H1 (cell line): Measurements from ENCODE around the gene VWA3B. TPM values are rescaled to one million over a fixed set of nuclear protein-coding genes. Genes with fewer than 3 reads are reported as not detected.

ENCODE experiments used
- CTCF ChIA-PET: fragments of 300-600 bp; sonication (Branson Sonifier 250); formaldehyde crosslinking; loops from one replicate; lab custom pipeline; 2021; ENCODE audit not compliant: partially characterized antibody; lab: Charles Lee
- POLR2A ChIA-PET: fragments of 300-600 bp; sonication (Branson Sonifier 250); formaldehyde crosslinking; loops from one replicate; lab custom pipeline; 2021; ENCODE audit warnings: inconsistent platforms; ENCODE audit not compliant: partially characterized antibody; lab: Charles Lee
- DNase-seq, 2 experiments: peaks; one replicate each; pipeline versions ENCODE4 v3.0.0 to v3.0.0-alpha.2; 2010 to 2022; ENCODE audit warnings: low spot score in 2 of 2, low read depth in 1 of 2, mixed read lengths in 1 of 2
- FAIRE-seq: peaks from 2 replicates; lab custom pipeline; 2011; peaks lifted over from hg19 to GRCh38; lab: Jason Lieb, UNC
- H2AFZ ChIP-seq: 2 replicates; pipeline ENCODE4 v1.8.1; 2012; ENCODE audit warnings: low read length, inconsistent platforms
- H2AK5ac ChIP-seq: 2 replicates; pipeline ENCODE4 v1.6.1; 2013; ENCODE audit warnings: low read depth, low read length
- H2BK120ac ChIP-seq: replicated peaks from 2 replicates; pipeline ENCODE3; 2013; ENCODE audit warnings: low read depth, low read length, inconsistent platforms
- H2BK12ac ChIP-seq: 2 replicates; pipeline ENCODE4 v1.6.1; 2013; ENCODE audit warnings: low read depth, low read length
- H2BK15ac ChIP-seq: 2 replicates; pipeline ENCODE4 v1.6.1; 2013; ENCODE audit warnings: low read length
- H2BK20ac ChIP-seq: 2 replicates; pipeline ENCODE4 v1.6.1; 2013; ENCODE audit warnings: low read length
- H2BK5ac ChIP-seq: 2 replicates; pipeline ENCODE4 v1.6.1; 2013; ENCODE audit warnings: low read depth, low read length
- H3K14ac ChIP-seq: 2 replicates; pipeline ENCODE4 v1.6.1; 2013; ENCODE audit warnings: inconsistent platforms; ENCODE audit not compliant: insufficient read length
- H3K18ac ChIP-seq: 2 replicates; pipeline ENCODE4 v1.6.1; 2013; ENCODE audit warnings: low read length; ENCODE audit errors: extremely low read depth
- H3K23ac ChIP-seq: 2 replicates; pipeline ENCODE4 v1.6.1; 2013; ENCODE audit warnings: inconsistent platforms; ENCODE audit not compliant: insufficient read length
- H3K23me2 ChIP-seq: 2 replicates; pipeline ENCODE4 v1.6.1; 2013; ENCODE audit warnings: low read depth, low read length
- H3K27ac ChIP-seq: 2 replicates; pipeline ENCODE4 v1.6.1; 2011; ENCODE audit warnings: low read depth, low read length, inconsistent platforms
- H3K27me3 ChIP-seq, 4 experiments: replicated peaks in 1 of 4; 1 replicate in 1 of 4; 2 replicates in 3 of 4; pipeline versions ENCODE4 v1.6.1 to v1.8.1; 2011 to 2013; ENCODE audit warnings: low read length in 3 of 4, mild to moderate bottlenecking in 3 of 4, inconsistent platforms in 2 of 4, mixed read lengths in 2 of 4, moderate library complexity in 1 of 4; ENCODE audit not compliant: control insufficient read depth in 3 of 4, insufficient read depth in 3 of 4; ENCODE audit errors: extremely low read depth in 1 of 4
- H3K36me3 ChIP-seq, 4 experiments: 2 replicates each; pipeline versions ENCODE4 v1.6.1 to v1.8.1; 2011 to 2013; ENCODE audit warnings: mild to moderate bottlenecking in 4 of 4, low read length in 3 of 4, moderate library complexity in 2 of 4, control low read depth in 1 of 4, inconsistent platforms in 1 of 4; ENCODE audit not compliant: insufficient read depth in 4 of 4, control insufficient read depth in 2 of 4
- H3K4ac ChIP-seq: replicated peaks from 2 replicates; pipeline ENCODE3; 2013; ENCODE audit warnings: low read length, low read depth, mixed read lengths, inconsistent platforms; ENCODE audit not compliant: insufficient read length
- H3K4me1 ChIP-seq, 4 experiments: replicated peaks in 1 of 4; 1 replicate in 1 of 4; 2 replicates in 3 of 4; pipeline versions ENCODE4 v1.6.1 to v1.8.1; 2011 to 2013; ENCODE audit warnings: low read length in 3 of 4, inconsistent platforms in 2 of 4, mixed read lengths in 1 of 4; ENCODE audit not compliant: insufficient read depth in 4 of 4, control insufficient read depth in 3 of 4
- H3K4me2 ChIP-seq, 2 experiments: 2 replicates each; pipeline versions ENCODE4 v1.6.1 to v1.8.1; 2011 to 2013; ENCODE audit warnings: low read depth in 2 of 2, low read length in 2 of 2, control low read depth in 1 of 2, inconsistent platforms in 1 of 2, mild to moderate bottlenecking in 1 of 2; ENCODE audit not compliant: insufficient read depth in 1 of 2
- H3K4me3 ChIP-seq, 4 experiments: fragments of 200-600, 300-600 bp in 1 of 4; sonication (generic), shearing (Covaris generic), sonication (Bioruptor Twin) in 1 of 4; 2 replicates each; pipeline versions ENCODE4 v1.5.1 to v1.8.1; 2011 to 2016; ENCODE audit warnings: low read length in 4 of 4, low read depth in 3 of 4, control low read depth in 2 of 4, inconsistent platforms in 2 of 4, mild to moderate bottlenecking in 2 of 4, mixed read lengths in 1 of 4, moderate library complexity in 1 of 4; ENCODE audit not compliant: insufficient read depth in 2 of 4; ENCODE audit errors: extremely low read depth in 1 of 4
- H3K56ac ChIP-seq: replicated peaks from 2 replicates; pipeline ENCODE3; 2013; ENCODE audit warnings: low read depth, mild to moderate bottlenecking, mixed read lengths, low read length, inconsistent platforms; ENCODE audit not compliant: insufficient read length
- H3K79me1 ChIP-seq: 2 replicates; pipeline ENCODE4 v1.6.1; 2013; ENCODE audit warnings: low read depth, low read length, control low read depth
- H3K79me2 ChIP-seq, 2 experiments: 2 replicates each; pipeline versions ENCODE4 v1.6.1 to v1.8.1; 2012 to 2013; ENCODE audit warnings: low read length in 2 of 2, mild to moderate bottlenecking in 2 of 2, inconsistent platforms in 1 of 2; ENCODE audit not compliant: insufficient read depth in 2 of 2, control insufficient read depth in 1 of 2
- H3K9ac ChIP-seq, 4 experiments: replicated peaks in 1 of 4; 1 replicate in 1 of 4; 2 replicates in 3 of 4; pipeline versions ENCODE4 v1.6.1 to v1.8.1; 2011 to 2013; ENCODE audit warnings: low read depth in 3 of 4, low read length in 3 of 4, control low read depth in 2 of 4, mild to moderate bottlenecking in 2 of 4, moderate library complexity in 2 of 4, inconsistent platforms in 1 of 4; ENCODE audit errors: extremely low read depth in 1 of 4
- H3K9me3 ChIP-seq, 2 experiments: 2 replicates each; pipeline versions ENCODE4 v1.6.1 to v1.8.1; 2012 to 2013; ENCODE audit warnings: mild to moderate bottlenecking in 2 of 2, moderate library complexity in 2 of 2, control low read depth in 1 of 2, inconsistent platforms in 1 of 2, low read depth in 1 of 2, low read length in 1 of 2, mixed read lengths in 1 of 2; ENCODE audit not compliant: insufficient read depth in 2 of 2
- H4K20me1 ChIP-seq, 2 experiments: replicated peaks in 1 of 2; 2 replicates each; pipeline versions ENCODE3 to v1.8.1; 2011 to 2013; ENCODE audit warnings: inconsistent platforms in 2 of 2, low read length in 2 of 2, mild to moderate bottlenecking in 1 of 2; ENCODE audit not compliant: insufficient read depth in 2 of 2, control insufficient read depth in 1 of 2
- H4K5ac ChIP-seq: 2 replicates; pipeline ENCODE4 v1.6.1; 2013; ENCODE audit warnings: low read length, low read depth, mixed read lengths, inconsistent platforms; ENCODE audit not compliant: insufficient read length
- H4K8ac ChIP-seq: 2 replicates; pipeline ENCODE4 v1.8.0; 2013; ENCODE audit warnings: mild to moderate bottlenecking, moderate library complexity, low read length, inconsistent platforms; ENCODE audit not compliant: insufficient read depth; ENCODE audit errors: extremely low read depth
- H4K91ac ChIP-seq: replicated peaks from 2 replicates; pipeline ENCODE3; 2013; ENCODE audit warnings: low read length, mixed read lengths, inconsistent platforms; ENCODE audit not compliant: insufficient read length
- RFX5 ChIP-seq: IDR thresholded peaks from 2 replicates; pipeline ENCODE4 v1.6.1; 2011; ENCODE audit warnings: low read depth, low read length, improper control_type of control experiment, borderline replicate concordance
- WGBS, 2 experiments: shearing (Covaris generic) in 1 of 2; methylation state at CpG; one replicate each; pipeline versions ENCODE4 v1.1.6 to v1.1.7; 2013 to 2015; ENCODE audit warnings: low lambda C conversion rate in 2 of 2, mixed read lengths in 2 of 2, inconsistent platforms in 1 of 2, low coverage in 1 of 2, missing lambda C conversion rate in 1 of 2; ENCODE audit not compliant: insufficient replicate concordance in 2 of 2, insufficient coverage in 1 of 2, insufficient read length in 1 of 2; ENCODE audit errors: extremely low coverage in 1 of 2, missing lambda C conversion rate in 1 of 2; 5-methylcytosine and 5-hydroxymethylcytosine counted together
- polyA plus RNA-seq, 7 experiments: library from polyadenylated mRNA; depleted of rRNA in 3 of 7; stranded (reverse) in 5 of 7; unstranded in 2 of 7; fragments of >200 nt in 5 of 7; fragments of 200-250 nt in 2 of 7; gene quantifications; 1 replicate in 5 of 7; 2 replicates in 1 of 7; 4 replicates in 1 of 7; pipeline versions ENCODE4 v1.2.1 to v1.2.3, GENCODE V29; 2011 to 2013; ENCODE audit warnings: missing spikeins in 2 of 7, mixed read lengths in 2 of 7
- total RNA-seq: library from RNA; stranded (reverse); fragmentation: NEBNext Ultra II Directional; extraction: Animal tissue kit (Norgen Biotek cat#: 25700); gene quantifications from 2 replicates; pipeline ENCODE4 v1.2.1, GENCODE V29; 2021
- TF ChIP-seq, protein P1 (sequence below), 3 experiments: IDR thresholded peaks; 1 replicate in 2 of 3; 2 replicates in 1 of 3; pipeline versions ENCODE4 v1.5.1 to v1.6.1; 2011; ENCODE audit warnings: low read length in 3 of 3, mild to moderate bottlenecking in 3 of 3, inconsistent platforms in 2 of 3, low read depth in 1 of 3, moderate library complexity in 1 of 3; ENCODE audit not compliant: insufficient read depth in 1 of 3; ENCODE audit errors: control extremely low read depth in 1 of 3

VWA3B gene
- total and polyA plus RNA-seq, 2 of the 8 experiments (the other 6 are each of a cell fraction or from before 2014, with no cell fraction given), result not detected

DNA sequence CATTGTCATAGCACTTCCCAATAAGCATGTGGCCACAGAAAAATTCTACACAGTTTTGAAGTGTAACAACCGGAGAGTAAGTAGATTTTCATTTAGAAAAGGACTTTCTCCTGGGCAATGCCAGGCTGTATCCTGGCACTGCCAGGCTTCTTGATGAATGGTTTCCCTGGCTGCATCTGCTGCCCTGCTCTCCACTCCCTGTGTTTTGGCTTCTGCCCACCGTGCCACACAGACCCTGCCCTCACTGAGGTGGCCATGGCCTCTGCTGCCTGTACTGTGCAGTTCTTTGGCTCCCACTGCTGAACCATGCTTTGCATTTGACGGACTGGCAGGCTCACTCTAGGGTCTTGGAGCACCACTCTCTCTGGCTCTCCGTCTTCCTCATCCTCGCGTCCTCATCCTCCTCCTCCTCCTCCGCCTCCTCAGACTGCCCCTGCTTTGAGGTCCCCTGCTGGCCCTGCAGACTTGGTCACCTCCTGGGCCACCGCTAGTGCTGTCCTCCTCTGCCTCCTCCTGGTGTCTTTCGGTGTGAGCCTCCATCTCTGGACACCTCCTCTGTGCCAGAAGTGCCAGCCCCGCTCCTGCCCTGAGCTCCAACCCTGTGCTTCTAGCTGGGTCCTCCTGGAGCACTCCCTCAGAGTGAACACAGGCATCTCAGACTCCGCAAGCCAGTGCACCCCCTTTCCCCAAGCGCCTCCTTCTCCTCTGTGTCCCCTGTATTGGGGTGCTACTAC is 213.3 kb downstream of the VWA3B start:
- Histone ChIP-seq H3K27me3 (0 out of 7 replicates have a peak, but pooled peaks cover 0 to 2% (median 0%) of the 10 kb centered on the region in 4 experiments), H2BK5ac (no peak overlapping the region), H3K56ac (no peak overlapping the region), H2BK12ac (no peak overlapping the region), H3K36me3 (no peaks in the 10 kb centered on the region), H3K4me3 (no peak overlapping the region), H2BK120ac (no peak overlapping the region), H3K9ac (no peak overlapping the region), H3K9me3 (no peaks in the 10 kb centered on the region), H4K5ac (no peak overlapping the region), H3K14ac (no peak overlapping the region), H4K8ac (peak overlapping the region; percentile 15; the same call in 1 of the 2 replicates), H3K4me1 (no peaks in the 10 kb centered on the region), H2BK15ac (no peak overlapping the region), H3K23ac (no peak overlapping the region), H3K18ac (no peak overlapping the region), H2AFZ (no peak overlapping the region), H3K23me2 (no peaks in the 10 kb centered on the region), H3K79me1 (no peaks in the 10 kb centered on the region), H4K91ac (no peak overlapping the region), H3K4me2 (no peak overlapping the region), H3K79me2 (no peaks in the 10 kb centered on the region), H2BK20ac (no peak overlapping the region), H3K4ac (no peak overlapping the region), H3K27ac (no peak overlapping the region), H4K20me1 (no peaks in the 10 kb centered on the region), H2AK5ac (no peak overlapping the region)
- no peak for DNase-seq
- 91% methylated on average over 11 of the region's 12 CpGs; no CpG with 5 or more reads in 1 of the 2 experiments for WGBS, 2 experiments
- TF ChIP-seq, protein P1, sequence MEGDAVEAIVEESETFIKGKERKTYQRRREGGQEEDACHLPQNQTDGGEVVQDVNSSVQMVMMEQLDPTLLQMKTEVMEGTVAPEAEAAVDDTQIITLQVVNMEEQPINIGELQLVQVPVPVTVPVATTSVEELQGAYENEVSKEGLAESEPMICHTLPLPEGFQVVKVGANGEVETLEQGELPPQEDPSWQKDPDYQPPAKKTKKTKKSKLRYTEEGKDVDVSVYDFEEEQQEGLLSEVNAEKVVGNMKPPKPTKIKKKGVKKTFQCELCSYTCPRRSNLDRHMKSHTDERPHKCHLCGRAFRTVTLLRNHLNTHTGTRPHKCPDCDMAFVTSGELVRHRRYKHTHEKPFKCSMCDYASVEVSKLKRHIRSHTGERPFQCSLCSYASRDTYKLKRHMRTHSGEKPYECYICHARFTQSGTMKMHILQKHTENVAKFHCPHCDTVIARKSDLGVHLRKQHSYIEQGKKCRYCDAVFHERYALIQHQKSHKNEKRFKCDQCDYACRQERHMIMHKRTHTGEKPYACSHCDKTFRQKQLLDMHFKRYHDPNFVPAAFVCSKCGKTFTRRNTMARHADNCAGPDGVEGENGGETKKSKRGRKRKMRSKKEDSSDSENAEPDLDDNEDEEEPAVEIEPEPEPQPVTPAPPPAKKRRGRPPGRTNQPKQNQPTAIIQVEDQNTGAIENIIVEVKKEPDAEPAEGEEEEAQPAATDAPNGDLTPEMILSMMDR (IDR thresholded peaks at IDR 0.05; ENCODE audit: control extremely low read depth in 1 of 3, insufficient read depth in 1 of 3, low read depth in 1 of 3, low read length in 3 of 3), result peak in 1 of 3 experiments; percentile 9; a peak in 1 of 4 replicates
- TF ChIP-seq RFX5, result no peak
- no peak for FAIRE-seq
- ChIA-PET CTCF (interaction anchor here (0.6 kb wide), 1 partner anchor 31 kb away, joined by 3 read pairs; no protein-coding TSS in a partner anchor), POLR2A (no interaction called here)
